MM.1S (cell line): ENCODE results near the gene YWHAG.

ENCODE experiments used
- DNase-seq: peaks from one replicate; pipeline ENCODE4 v3.0.0-alpha.2; 2015
- H2AFZ ChIP-seq: fragments of 300-600 bp; sonication (generic); 2 replicates; pipeline ENCODE4 v1.6.0; 2016; ENCODE audit warnings: antibody characterized with exemption, low read length
- H3F3A ChIP-seq: fragments of 300-600 bp; sonication (generic); 2 replicates; pipeline ENCODE4 v1.6.1; 2016; ENCODE audit warnings: mild to moderate bottlenecking, antibody characterized with exemption, low read length, moderate library complexity, mixed read lengths; ENCODE audit not compliant: insufficient read depth
- H3K27ac ChIP-seq: fragments of 300-600 bp; sonication (generic); 2 replicates; pipeline ENCODE4 v1.5.1; 2016; ENCODE audit warnings: mild to moderate bottlenecking, low read length
- H3K27me3 ChIP-seq: fragments of 300-600 bp; sonication (generic); replicated peaks from 2 replicates; pipeline ENCODE4 v1.6.0; 2016; ENCODE audit warnings: low read length; ENCODE audit not compliant: insufficient read depth
- H3K36me3 ChIP-seq: fragments of 300-600 bp; sonication (generic); replicated peaks from 2 replicates; pipeline ENCODE4 v1.6.1; 2016; ENCODE audit warnings: mild to moderate bottlenecking, low read length, mixed read lengths; ENCODE audit not compliant: insufficient read depth
- H3K4me1 ChIP-seq: fragments of 300-600 bp; sonication (generic); 2 replicates; pipeline ENCODE4 v1.6.1; 2016; ENCODE audit warnings: low read length, mixed read lengths
- H3K4me2 ChIP-seq: fragments of 300-600 bp; sonication (generic); 2 replicates; pipeline ENCODE4 v1.6.0; 2016; ENCODE audit warnings: low read depth, low read length
- H3K4me3 ChIP-seq: fragments of 300-600 bp; sonication (generic); 2 replicates; pipeline ENCODE4 v1.5.1; 2016; ENCODE audit warnings: low read length, mixed read lengths
- H3K79me2 ChIP-seq: fragments of 300-600 bp; sonication (generic); 2 replicates; pipeline ENCODE4 v1.6.1; 2016; ENCODE audit warnings: mixed run types, low read length, mixed read lengths
- H3K9ac ChIP-seq: fragments of 300-600 bp; sonication (generic); 2 replicates; pipeline ENCODE4 v1.6.1; 2016; ENCODE audit warnings: low read length, mixed read lengths
- H3K9me2 ChIP-seq: fragments of 300-600 bp; sonication (generic); replicated peaks from 2 replicates; pipeline ENCODE4 v1.6.1; 2016; ENCODE audit warnings: mild to moderate bottlenecking, low read length, mixed read lengths; ENCODE audit not compliant: insufficient read depth
- H3K9me3 ChIP-seq: fragments of 300-600 bp; sonication (generic); replicated peaks from 2 replicates; pipeline ENCODE4 v1.6.1; 2016; ENCODE audit warnings: mild to moderate bottlenecking, low read length, mixed read lengths; ENCODE audit not compliant: insufficient read depth
- H4K20me1 ChIP-seq: fragments of 300-600 bp; sonication (generic); 2 replicates; pipeline ENCODE4 v1.6.1; 2016; ENCODE audit warnings: mild to moderate bottlenecking, low read length, moderate library complexity, mixed read lengths; ENCODE audit not compliant: insufficient read depth
- CTCF ChIP-seq: fragments of 300-600 bp; sonication (generic); IDR thresholded peaks from 2 replicates; pipeline ENCODE4 v1.5.1; 2016; ENCODE audit warnings: antibody characterized with exemption, low read length, mixed read lengths
- EZH2 ChIP-seq: fragments of 300-600 bp; sonication (generic); optimal IDR thresholded peaks from 2 replicates; pipeline ENCODE3; 2017; ENCODE audit warnings: low read depth, mild to moderate bottlenecking, antibody characterized with exemption, low read length, mixed read lengths
- EZH2phosphoT487 ChIP-seq: fragments of 300-600 bp; sonication (generic); IDR thresholded peaks from 2 replicates; pipeline ENCODE4 v1.6.1; 2018; ENCODE audit warnings: antibody characterized with exemption, low read length

YWHAG gene

GRCh38 chr7:76304888-76305375 lies 53.9 kb downstream of the YWHAG start:
- Histone ChIP-seq H3K36me3 (no peaks in the 10 kb centered on the region), H3K9me2 (no peaks in the 10 kb centered on the region), H3K27ac (no peak overlapping the region), H3F3A (no peaks in the 10 kb centered on the region; the same call in 1 of the 2 replicates), H3K79me2 (no peaks in the 10 kb centered on the region), H3K4me3 (no peak overlapping the region), H3K4me1 (0 out of 2 replicates have a peak, but pooled peaks cover 9% of the 10 kb centered on the region), H3K9me3 (no peaks in the 10 kb centered on the region), H3K27me3 (peaks cover 6% of the 10 kb centered on the region; the same call in 1 of the 2 replicates), H3K4me2 (no peak overlapping the region), H4K20me1 (no peaks in the 10 kb centered on the region), H2AFZ (no peak overlapping the region), H3K9ac (no peak overlapping the region)
- DNase-seq, result no peak
- no peak for TF ChIP-seq CTCF
- no peak for TF ChIP-seq EZH2phosphoT487
- no peak for TF ChIP-seq EZH2

- H3K9ac ChIP-seq, result peak overlapping the region; percentile 39; the same call in 1 of the 2 replicates
- H3K27ac ChIP-seq, result no peak overlapping the region
- no peaks in the 10 kb centered on the region for H3K36me3 ChIP-seq
- peak; percentile 69 for DNase-seq
- no peaks in the 10 kb centered on the region for H3K9me2 ChIP-seq
- no peak for TF ChIP-seq EZH2phosphoT487
- TF ChIP-seq CTCF, result no peak
- TF ChIP-seq EZH2, result no peak
- H3K4me1 ChIP-seq, result 0 out of 2 replicates have a peak, but pooled peaks cover 9% of the 10 kb centered on the region
- H2AFZ ChIP-seq, result peak overlapping the region; percentile 83
- H3K4me3 ChIP-seq, result peak overlapping the region; percentile 67
- no peaks in the 10 kb centered on the region for H3K79me2 ChIP-seq
- H4K20me1 ChIP-seq, result no peaks in the 10 kb centered on the region
- H3K4me2 ChIP-seq, result peak overlapping the region; percentile 99
- no peaks in the 10 kb centered on the region for H3K9me3 ChIP-seq
- peaks cover 10% of the 10 kb centered on the region; the same call in 1 of the 2 replicates for H3K27me3 ChIP-seq
- no peaks in the 10 kb centered on the region; the same call in 1 of the 2 replicates for H3F3A ChIP-seq
Measured at GRCh38 chr7:76303202-76304147, 55.3 kb downstream of the YWHAG start.

GRCh38 chr7:76302347-76303201 lies 56.2 kb downstream of the YWHAG start, which contains the start of gene HSPB1:
Gene HSPB1, plus strand, starts transcription at chr7:76302673. Its CDS starts 40 bp downstream, at chr7:76302713.
- Histone ChIP-seq H3K9ac (peak within 1 kb of the TSS; percentile 39; the same call in 1 of the 2 replicates), H3K9me2 (no peaks in the 10 kb centered on the region), H3K27me3 (peaks cover 10% of the 10 kb centered on the region; the same call in 1 of the 2 replicates), H3K9me3 (no peaks in the 10 kb centered on the region), H3K36me3 (no peaks in the 10 kb centered on the region), H3F3A (no peaks in the 10 kb centered on the region; the same call in 1 of the 2 replicates), H2AFZ (peak within 1 kb of the TSS; percentile 83), H3K4me1 (0 out of 2 replicates have a peak, but pooled peaks cover 9% of the 10 kb centered on the region), H3K27ac (no peak within 1 kb of the TSS), H4K20me1 (no peaks in the 10 kb centered on the region), H3K4me3 (peak within 1 kb of the TSS; percentile 67), H3K79me2 (no peaks in the 10 kb centered on the region), H3K4me2 (peak within 1 kb of the TSS; percentile 99)
- TF ChIP-seq EZH2 (no peak), CTCF (no peak), EZH2phosphoT487 (no peak)
- DNase-seq, result peak; percentile 40
